HG03108 (cell line): Measurements from ENCODE around the gene IGF2BP2.
"Not testable (repeated sequence)": the region's sequence is repeated elsewhere in the genome, so short reads cannot be mapped to it uniquely, and the experiment has no call there.

Source experiments
- ATAC-seq: cut with Tn5 transposase; IDR thresholded peaks from one replicate; pipeline ENCODE4 v1.9.1; 2021; ENCODE audit warnings: moderate library complexity; ENCODE audit not compliant: unreplicated experiment

IGF2BP2 gene

GRCh38 chr3:185807445-185808068 is 17.3 kb downstream of the IGF2BP2 start:
- ATAC-seq: no peak

DNA sequence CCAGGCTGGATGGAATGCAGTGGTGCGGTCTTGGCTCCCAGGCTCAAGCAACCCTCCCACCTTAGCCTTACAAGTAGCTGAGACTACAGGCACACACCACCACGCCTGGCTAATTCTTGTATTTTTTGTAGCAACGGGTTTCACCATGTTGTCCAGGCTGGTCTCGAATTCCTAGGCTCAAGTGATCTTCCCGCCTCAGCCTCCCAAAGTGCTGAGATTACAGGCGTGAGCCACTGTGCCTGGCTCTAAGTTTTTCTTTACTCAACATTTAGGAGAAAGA is 26.1 kb downstream of the IGF2BP2 start:
- ATAC-seq: not testable (repeated sequence)

DNA sequence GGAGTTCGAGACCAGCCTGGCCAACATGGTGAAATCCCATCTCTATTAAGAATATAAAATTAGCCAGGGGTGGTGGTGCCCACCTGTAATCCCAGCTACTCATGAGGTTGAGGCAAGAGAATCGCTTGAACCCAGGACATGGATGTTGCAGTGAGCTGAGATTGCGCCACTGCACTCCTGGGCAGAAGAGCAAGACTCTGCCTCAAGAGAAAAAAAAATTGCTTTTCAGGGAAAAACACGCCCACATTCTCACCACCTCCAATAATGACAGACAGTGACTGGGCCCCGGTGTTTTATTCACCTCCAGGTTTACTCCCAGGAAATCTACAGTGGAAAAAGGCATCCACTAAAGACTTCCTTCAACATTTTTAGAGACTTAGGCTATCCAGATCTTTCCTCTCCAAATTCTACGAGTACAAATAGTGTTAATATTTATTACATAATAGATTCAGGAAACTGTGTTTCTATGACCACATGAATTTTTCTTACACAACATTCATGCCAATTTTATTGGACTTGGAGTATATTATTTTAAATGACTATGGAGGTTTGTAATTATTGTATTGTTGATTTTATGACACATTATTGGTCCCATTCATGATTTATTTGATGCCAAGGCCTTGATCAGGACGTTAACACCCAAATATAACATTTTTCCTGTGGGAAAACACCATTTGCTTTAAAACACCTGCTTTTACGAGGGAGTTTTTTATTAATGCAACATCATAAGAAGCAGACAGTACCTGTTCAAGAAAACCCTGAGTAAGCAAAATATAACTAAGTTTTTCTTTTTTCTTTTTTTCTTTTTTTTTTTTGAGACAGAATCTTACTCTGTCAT is 26.6 kb downstream of the IGF2BP2 start:
- ATAC-seq: no peak

GRCh38 chr3:185797108-185797881 is 27.5 kb downstream of the IGF2BP2 start:
- no peak for ATAC-seq

DNA sequence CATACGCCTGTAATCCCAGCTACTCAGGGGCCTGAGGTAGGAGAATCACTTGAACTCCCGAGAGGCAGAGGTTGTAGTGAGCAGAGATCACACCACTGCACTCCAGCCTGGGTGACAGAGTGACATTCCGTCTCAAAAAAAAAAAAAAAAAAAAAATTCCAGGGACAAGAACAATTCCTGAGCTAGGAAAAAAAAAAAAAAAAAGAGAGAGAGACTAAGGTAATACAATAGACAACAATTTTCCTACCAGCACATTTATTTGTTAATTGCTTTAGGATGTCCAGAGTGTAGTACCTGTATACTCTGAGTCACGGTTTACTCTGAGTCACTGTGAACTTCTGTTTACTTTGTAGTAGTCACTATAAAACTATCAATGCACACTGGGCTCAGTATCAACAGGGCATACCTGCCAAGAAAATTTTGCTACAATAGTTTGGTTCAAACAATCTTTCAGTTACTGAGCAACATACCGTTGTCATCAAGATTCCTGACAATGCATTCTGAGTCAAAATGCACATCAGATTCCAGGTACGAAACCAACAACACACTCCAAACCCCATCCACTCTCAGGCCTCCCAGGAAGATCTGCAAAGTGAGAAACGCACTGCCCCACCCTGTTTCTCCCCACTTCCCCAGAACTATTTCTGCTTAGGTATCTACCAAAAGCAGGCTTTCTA is 28.3 kb downstream of the IGF2BP2 start:
- ATAC-seq: no peak

DNA sequence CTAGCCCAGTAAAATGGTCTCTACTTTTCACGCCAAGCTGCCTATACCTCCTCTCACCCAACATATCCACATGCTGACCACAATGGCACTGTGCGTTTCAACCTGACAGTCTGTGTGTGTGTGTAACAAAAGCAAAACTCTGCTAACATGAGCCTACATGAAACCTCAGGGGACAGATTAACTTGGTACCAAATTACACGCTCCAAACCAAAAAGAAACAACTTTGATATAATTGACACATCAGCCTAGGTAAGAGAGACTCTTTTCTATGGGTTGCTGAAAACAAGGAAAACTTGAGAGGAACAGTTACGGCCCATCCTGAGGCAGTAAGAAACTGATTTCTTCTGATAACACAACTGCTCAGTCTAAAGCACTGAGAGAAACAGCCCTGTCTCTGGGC is 31.5 kb downstream of the IGF2BP2 start:
- ATAC-seq: no peak

DNA sequence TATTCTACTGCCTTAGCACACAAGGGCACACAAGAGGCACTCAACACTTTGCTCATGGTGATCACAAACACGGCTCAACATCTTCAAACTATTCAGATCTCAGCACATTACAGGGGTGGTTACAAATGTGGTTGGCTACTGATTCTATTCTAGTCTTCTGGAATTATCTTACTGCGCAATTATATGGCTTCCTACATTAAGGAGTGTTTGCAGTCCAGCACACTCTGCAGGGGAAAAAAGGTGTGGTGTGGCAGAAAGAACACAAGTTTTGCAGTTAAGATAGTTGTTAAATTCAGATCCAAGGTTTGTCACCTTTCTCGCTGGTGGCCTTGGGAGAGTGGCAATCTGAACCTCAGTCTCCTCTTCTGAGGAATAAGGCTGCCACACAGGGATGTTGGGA is 31.9 kb downstream of the IGF2BP2 start:
- no peak for ATAC-seq

DNA sequence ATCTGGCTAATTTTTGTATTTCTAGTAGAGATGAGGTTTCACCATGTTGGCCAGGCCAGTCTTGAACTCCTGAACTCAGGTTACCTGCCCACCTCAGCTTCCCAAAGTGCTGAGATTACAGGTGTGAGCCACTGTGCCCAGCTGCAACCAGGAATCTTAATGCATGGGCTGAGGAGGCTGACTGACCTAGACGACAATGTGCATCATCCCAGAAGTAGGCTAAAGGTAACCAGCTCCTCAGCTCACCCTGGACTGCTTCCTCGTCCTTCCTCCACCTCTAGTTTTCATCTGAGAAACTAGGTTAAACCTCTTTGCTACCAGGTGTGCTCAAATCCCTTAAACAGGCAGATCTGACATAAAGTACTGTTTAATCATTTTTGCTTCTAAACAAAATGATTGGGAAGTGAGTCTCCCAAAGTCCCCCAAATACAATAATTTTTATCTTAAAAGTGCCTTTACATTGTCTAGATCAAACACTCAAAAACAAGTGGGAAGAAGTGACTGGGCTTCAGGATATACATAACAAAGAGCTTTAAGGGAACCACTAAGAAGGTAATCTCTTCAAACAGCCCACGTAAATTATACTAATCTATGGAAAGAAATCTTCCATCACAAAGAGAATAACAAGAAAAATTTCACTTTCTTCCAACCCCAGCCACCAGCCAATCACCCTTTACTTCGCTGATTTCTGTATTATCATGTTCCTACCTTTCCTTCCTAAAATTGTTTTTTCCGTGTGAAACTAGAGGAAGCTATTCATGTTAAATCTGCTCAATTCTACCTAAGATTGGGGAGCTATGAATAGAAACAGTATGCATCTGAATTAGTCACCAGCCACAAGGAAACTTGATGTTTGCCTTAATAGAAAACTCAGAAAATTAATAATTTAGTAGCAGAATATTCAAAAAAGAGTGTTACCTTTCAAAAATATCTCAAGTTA is 34.7 kb downstream of the IGF2BP2 start:
- ATAC-seq: no peak

- no peak for ATAC-seq
Measured at GRCh38 chr3:185789134-185789533, 35.7 kb downstream of the IGF2BP2 start.

GRCh38 chr3:185788292-185788691 is 36.5 kb downstream of the IGF2BP2 start:
- ATAC-seq: no peak

DNA sequence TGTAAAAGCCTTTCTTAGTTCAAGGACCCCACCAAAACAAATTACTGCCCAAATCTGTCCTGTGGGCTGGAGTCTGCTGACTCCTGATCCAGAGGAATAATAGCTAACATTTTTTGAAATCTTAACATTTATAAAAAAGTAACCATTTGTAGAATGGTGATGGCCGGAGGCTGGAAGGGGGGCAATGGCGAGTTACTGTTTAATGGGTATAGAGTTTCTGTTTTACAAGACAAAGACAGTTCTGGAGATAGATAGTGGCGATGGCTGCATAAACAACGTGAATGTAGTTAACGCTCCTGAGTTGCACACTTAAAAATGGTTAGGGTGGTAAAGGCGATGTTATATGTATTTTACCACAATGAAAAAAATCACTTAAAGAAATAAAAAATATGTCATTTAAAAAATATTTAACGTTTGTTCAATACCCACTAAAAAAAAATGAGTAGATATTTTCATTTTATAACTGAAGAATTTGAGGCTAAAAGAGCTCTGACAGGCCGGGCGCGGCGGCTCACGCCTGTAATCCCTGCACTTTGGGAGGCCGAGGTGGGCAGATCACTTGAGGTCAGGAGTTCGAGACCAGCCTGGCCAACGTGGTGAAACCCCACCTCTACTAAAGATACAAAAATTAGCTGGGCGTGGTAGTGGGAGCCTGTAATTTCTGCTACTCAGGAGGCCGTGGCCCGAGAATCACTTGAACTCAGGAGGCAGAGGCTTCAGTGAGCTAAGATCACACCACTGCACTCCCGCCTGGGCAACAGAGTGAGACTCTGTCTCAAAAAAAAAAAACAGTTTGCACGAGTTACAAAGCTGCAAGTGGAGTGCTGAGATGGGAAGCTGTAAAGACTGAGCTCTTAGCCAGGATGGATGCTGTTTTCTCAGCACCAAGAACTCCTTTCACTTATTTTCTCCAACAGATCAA is 37.6 kb downstream of the IGF2BP2 start:
- no peak for ATAC-seq

- not testable (repeated sequence) for ATAC-seq
Measured at GRCh38 chr3:185786258-185786657, 38.6 kb downstream of the IGF2BP2 start.

GRCh38 chr3:185784317-185784716 is 40.5 kb downstream of the IGF2BP2 start:
- no peak for ATAC-seq

GRCh38 chr3:185781759-185782158 is 43.1 kb downstream of the IGF2BP2 start:
- no peak for ATAC-seq

DNA sequence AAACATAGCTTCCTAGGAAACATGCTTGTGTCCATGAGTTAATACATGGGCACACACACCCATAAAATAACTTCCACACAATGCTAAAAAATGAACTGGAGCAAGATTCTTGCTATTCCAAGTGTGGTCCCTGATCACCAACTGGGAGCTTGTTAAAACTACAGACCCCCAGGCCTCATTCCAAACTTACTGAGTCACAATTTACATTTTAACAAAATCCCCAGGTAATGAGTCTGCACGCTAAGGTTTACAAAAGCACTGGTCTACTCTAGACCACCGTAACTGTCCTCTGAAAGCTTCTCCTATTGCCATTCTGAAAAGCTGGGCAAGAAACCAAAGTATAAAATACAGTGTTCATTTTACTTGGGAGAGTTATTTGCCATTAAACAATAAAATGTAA is 45.4 kb downstream of the IGF2BP2 start:
- ATAC-seq: no peak

DNA sequence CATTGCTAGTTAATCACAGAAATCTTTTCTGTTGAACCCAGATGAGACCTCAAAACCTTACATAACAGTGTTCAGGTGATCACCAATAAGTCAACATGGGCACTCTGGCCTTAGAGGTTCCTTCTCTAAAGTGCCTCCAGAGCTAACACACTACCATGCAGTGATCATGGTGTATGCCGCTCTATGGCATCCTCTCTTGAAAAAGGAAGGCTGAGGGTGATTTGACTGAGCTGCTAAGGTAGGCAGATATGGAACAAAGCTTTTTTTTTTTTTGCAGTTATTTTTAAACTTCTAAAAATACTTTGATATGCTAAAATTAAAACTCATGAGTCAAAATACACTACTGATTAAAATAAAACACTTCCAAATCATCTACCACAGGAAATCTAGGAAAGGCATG is 46.0 kb downstream of the IGF2BP2 start:
- ATAC-seq: no peak

GRCh38 chr3:185778094-185778493 is 46.7 kb downstream of the IGF2BP2 start:
- no peak for ATAC-seq

DNA sequence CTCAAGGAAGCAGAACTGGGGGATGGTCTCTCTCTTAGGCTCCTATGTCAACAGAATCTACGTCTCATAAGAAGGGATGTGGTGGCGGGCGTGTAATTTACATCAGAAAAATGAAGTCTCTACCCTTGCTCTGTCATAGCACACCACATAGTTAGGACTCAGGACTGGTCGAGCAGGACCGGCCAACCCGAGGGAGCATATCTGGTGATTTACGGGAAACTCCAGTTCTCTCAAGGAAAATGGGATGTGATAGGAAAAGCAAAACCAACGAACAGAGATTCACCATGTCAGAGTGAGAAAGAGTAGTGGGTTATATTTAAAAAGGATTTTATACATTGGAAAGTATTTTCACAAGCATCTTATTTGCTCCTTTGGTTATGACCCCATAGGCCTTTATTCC is 54.7 kb downstream of the IGF2BP2 start:
- ATAC-seq: no peak

DNA sequence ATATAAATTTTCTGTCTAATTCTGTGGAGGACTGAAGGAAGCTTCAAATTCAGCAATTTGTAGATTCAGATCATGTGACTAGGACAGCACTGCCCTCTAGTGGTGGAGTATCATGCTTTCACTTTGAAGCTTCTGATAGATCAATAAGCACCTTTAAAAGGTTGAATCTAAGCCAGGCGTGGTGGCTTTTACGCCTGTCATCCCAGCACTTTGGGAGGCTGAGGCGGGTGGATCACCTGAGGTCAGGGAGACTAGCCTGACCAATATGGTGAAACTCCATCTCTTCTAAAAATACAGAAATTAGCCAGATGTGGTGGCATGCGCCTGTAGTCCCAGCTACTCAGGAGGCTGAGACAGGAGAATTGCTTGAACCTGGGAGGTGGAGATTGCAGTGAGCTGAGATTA is 56.3 kb downstream of the IGF2BP2 start:
- ATAC-seq: not testable (repeated sequence)
